ENCODE data around the gene CEP128. TPM values are rescaled to one million over a fixed set of nuclear protein-coding genes. Genes with fewer than 3 reads are reported as not detected.

Gene CEP128
- total RNA-seq, 1 donor from 2014 or later: 3.3 TPM

DNA sequence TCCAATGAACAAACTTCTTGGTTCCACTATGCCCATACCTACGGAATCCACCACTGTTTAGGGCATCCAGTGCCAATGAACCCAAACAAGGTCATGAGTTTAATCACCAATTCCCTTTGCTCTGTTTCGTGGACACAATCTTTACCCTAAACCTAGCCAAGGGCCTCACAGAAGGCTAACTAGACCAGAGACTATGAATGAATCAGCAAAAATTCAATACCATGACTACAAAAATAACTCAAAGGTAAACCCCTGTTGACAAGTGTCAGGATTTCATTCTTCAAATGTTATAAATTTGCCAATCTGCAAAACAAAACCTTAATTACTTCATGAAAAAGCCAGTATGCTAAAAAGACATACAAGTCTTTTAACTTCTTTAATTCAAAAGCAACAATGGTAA is 96.7 kb downstream of the CEP128 start:
- no peak overlapping the region for H3K27ac ChIP-seq
- H3K4me3 ChIP-seq: no peak overlapping the region
- no peaks in the 10 kb centered on the region for H3K9me3 ChIP-seq
- DNase-seq (ENCODE audit: low spot score in 2 of 2): no peak
- intact Hi-C loops (cut with DNase I): no loop called here
- no peaks in the 10 kb centered on the region for H3K27me3 ChIP-seq
- TF ChIP-seq, protein P1, sequence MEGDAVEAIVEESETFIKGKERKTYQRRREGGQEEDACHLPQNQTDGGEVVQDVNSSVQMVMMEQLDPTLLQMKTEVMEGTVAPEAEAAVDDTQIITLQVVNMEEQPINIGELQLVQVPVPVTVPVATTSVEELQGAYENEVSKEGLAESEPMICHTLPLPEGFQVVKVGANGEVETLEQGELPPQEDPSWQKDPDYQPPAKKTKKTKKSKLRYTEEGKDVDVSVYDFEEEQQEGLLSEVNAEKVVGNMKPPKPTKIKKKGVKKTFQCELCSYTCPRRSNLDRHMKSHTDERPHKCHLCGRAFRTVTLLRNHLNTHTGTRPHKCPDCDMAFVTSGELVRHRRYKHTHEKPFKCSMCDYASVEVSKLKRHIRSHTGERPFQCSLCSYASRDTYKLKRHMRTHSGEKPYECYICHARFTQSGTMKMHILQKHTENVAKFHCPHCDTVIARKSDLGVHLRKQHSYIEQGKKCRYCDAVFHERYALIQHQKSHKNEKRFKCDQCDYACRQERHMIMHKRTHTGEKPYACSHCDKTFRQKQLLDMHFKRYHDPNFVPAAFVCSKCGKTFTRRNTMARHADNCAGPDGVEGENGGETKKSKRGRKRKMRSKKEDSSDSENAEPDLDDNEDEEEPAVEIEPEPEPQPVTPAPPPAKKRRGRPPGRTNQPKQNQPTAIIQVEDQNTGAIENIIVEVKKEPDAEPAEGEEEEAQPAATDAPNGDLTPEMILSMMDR (IDR thresholded peaks at IDR 0.05): no peak
- H3K4me1 ChIP-seq: peaks cover 0 to 5% of the 10 kb centered on the region in 2 donors
- no peaks in the 10 kb centered on the region for H3K36me3 ChIP-seq

DNA sequence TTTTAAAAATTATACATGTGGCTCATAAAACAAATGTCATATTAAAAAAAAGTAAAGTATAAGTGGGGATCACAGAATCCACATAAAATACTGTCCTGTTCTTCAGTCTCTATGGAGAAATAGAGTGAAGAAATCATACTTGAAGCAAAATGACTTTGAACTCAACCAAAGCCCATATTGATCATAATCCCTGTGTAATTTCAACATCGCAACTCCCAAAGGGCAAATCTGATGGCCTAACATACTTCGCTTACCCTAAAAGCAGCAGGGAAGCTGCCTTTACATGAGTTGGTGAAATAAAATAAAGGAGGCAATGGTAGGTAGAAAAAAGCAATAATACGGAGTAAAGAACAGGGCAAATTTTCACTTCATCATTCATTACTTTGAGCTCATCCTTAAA is 101.8 kb downstream of the CEP128 start:
- intact Hi-C loops (cut with DNase I): no loop called here
- Histone ChIP-seq H3K27ac (no peak overlapping the region), H3K36me3 (no peaks in the 10 kb centered on the region), H3K4me1 (peaks cover 0 to under 1% of the 10 kb centered on the region in 2 donors), H3K9me3 (no peaks in the 10 kb centered on the region), H3K4me3 (no peak overlapping the region), H3K27me3 (no peaks in the 10 kb centered on the region)
- DNase-seq (ENCODE audit: low spot score in 2 of 2): no peak
- TF ChIP-seq, protein P1 (IDR thresholded peaks at IDR 0.05): no peak

DNA sequence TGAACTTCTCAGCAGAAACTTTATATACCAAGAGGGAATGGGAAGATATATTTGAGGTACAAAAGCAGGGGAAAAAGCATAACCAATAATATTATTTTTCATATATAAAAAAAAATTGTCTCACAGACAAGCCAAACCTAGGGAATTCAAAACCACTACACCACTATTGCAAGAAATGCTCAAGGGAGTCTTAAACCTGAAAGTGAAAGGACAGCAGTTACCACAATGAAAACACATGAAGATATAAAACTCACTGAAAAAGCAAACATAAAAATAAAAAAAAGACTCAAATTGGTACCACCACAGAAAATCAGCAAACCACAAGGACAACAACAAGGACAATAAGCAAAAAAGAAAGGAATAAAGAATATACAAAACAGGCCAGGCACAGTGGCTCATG is 131.9 kb downstream of the CEP128 start:
- intact Hi-C loops (cut with DNase I): no loop called here
- no peak for DNase-seq (ENCODE audit: low spot score in 2 of 2)
- H3K27me3 ChIP-seq: no peaks in the 10 kb centered on the region
- no peak overlapping the region for H3K4me3 ChIP-seq
- H3K4me1 ChIP-seq: no peaks in the 10 kb centered on the region
- peaks cover 0 to 8% of the 10 kb centered on the region in 2 donors for H3K9me3 ChIP-seq
- no peak overlapping the region for H3K27ac ChIP-seq
- TF ChIP-seq, protein P1 (IDR thresholded peaks at IDR 0.05): no peak
- no peaks in the 10 kb centered on the region for H3K36me3 ChIP-seq

DNA sequence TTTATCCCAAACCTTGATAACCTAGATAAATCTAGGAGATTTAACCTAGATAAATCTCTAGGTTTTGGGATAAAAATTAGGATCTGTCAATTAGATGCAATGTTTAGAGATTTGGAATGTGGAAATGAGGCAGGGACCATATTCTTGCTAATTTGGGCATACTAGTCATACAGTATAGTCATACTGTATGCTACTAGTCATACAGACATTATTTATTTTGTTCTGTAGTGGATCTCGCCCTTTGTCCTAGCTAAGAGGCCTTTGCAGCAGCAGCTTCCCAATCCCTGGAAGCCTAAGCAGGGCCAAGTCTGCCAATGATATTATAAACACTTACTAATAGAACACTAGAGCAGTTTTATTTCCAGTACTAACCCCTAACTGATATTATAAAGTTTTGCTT is 136.4 kb downstream of the CEP128 start:
- TF ChIP-seq, protein P1 (IDR thresholded peaks at IDR 0.05): no peak
- peaks cover 0 to 3% of the 10 kb centered on the region in 2 donors for H3K9me3 ChIP-seq
- H3K27ac ChIP-seq: no peak overlapping the region
- intact Hi-C loops (cut with DNase I): no loop called here
- no peaks in the 10 kb centered on the region for H3K4me1 ChIP-seq
- DNase-seq (ENCODE audit: low spot score in 2 of 2): no peak
- no peaks in the 10 kb centered on the region for H3K27me3 ChIP-seq
- H3K4me3 ChIP-seq: no peak overlapping the region
- no peaks in the 10 kb centered on the region for H3K36me3 ChIP-seq

DNA sequence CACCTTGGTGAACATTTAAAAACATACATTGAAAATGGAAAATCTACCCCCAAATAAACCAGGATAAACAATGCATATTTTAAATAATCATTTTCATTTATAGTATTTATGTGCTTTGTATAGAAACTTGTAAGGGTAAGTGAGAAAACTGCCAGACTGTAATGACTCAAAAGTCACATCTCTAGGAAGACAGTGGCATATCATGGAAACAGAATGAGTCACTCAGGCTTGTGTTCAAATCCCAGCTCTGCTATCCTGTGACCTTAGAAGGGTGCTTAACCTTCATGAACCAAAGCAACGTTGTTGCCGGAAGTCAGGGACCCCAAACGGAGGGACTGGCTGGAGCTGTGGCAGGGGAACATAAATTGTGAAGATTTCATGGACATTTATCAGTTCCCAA is 142.7 kb downstream of the CEP128 start:
- H3K4me3 ChIP-seq: no peak overlapping the region
- intact Hi-C loops (cut with DNase I): no loop called here
- no peaks in the 10 kb centered on the region for H3K27me3 ChIP-seq
- no peak for DNase-seq (ENCODE audit: low spot score in 2 of 2)
- TF ChIP-seq, protein P1 (IDR thresholded peaks at IDR 0.05): no peak
- no peaks in the 10 kb centered on the region for H3K36me3 ChIP-seq
- H3K4me1 ChIP-seq: no peaks in the 10 kb centered on the region
- no peaks in the 10 kb centered on the region for H3K9me3 ChIP-seq
- no peak overlapping the region for H3K27ac ChIP-seq

DNA sequence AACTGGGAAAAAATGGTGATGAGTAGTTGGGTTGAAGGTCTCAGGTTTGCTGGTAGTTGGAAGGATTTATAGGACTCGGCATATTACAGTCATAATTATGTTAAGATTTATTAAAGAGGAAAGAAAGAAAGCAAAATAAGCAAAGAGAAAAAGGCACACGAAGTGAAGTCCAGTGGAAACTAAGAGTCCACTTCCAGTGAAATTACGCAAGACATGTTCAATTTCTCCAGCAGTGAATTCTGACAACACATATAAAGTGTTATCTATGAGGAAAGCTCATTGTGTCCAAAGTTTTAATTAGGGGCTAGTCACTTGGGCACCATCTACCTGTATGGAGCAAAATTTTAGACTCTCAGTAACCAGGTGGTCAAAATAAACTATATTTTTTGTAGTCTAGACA is 143.3 kb downstream of the CEP128 start:
- Histone ChIP-seq H3K36me3 (no peaks in the 10 kb centered on the region), H3K4me3 (no peak overlapping the region), H3K9me3 (no peaks in the 10 kb centered on the region), H3K27me3 (no peaks in the 10 kb centered on the region), H3K4me1 (no peaks in the 10 kb centered on the region), H3K27ac (no peak overlapping the region)
- no peak for DNase-seq (ENCODE audit: low spot score in 2 of 2)
- TF ChIP-seq, protein P1 (IDR thresholded peaks at IDR 0.05): no peak
- intact Hi-C loops (cut with DNase I): no loop called here

Measured in ascending aorta (tissue), 2 donors.